ENCODE measurements around the gene MAPK1.

Gene MAPK1

GRCh38 chr22:21780259-21780658 lies 87.2 kb downstream of the MAPK1 start:
- DNase-seq, result no peak

GRCh38 chr22:21779444-21779843 lies 88.0 kb downstream of the MAPK1 start:
- DNase-seq, result no peak

GRCh38 chr22:21778705-21779363 lies 88.6 kb downstream of the MAPK1 start:
- peak; percentile 41 for DNase-seq

GRCh38 chr22:21771631-21771976 lies 95.8 kb downstream of the MAPK1 start:
- no peak for DNase-seq

GRCh38 chr22:21768435-21768834 lies 99.0 kb downstream of the MAPK1 start:
- no peak for DNase-seq

- DNase-seq, result peak; percentile 31
Observed at GRCh38 chr22:21766691-21767462, 100.6 kb downstream of the MAPK1 start.

- no peak for DNase-seq
Observed at GRCh38 chr22:21765909-21766529, 101.4 kb downstream of the MAPK1 start.

- DNase-seq, result no peak
Observed at GRCh38 chr22:21764038-21764804, 103.2 kb downstream of the MAPK1 start.

GRCh38 chr22:21762712-21763581 lies 104.5 kb downstream of the MAPK1 start:
- no peak for DNase-seq

- no peak for DNase-seq
Observed at GRCh38 chr22:21761994-21762680, 105.3 kb downstream of the MAPK1 start.

- no peak for DNase-seq
Observed at GRCh38 chr22:21761086-21761485, 106.4 kb downstream of the MAPK1 start.

GRCh38 chr22:21760640-21761039 lies 106.8 kb downstream of the MAPK1 start:
- DNase-seq, result no peak

- no peak for DNase-seq
Observed at GRCh38 chr22:21759646-21760376, 107.6 kb downstream of the MAPK1 start.

GRCh38 chr22:21759093-21759492 lies 108.4 kb downstream of the MAPK1 start:
- DNase-seq, result no peak

- DNase-seq, result no peak
Observed at GRCh38 chr22:21758091-21758864, 109.2 kb downstream of the MAPK1 start.

GRCh38 chr22:21755851-21756284 lies 111.6 kb downstream of the MAPK1 start:
- DNase-seq, result peak; percentile 64

GRCh38 chr22:21754523-21754922 lies 112.9 kb downstream of the MAPK1 start:
- DNase-seq, result peak; percentile 96

- peak; percentile 67 for DNase-seq
Observed at GRCh38 chr22:21753374-21754111, 113.9 kb downstream of the MAPK1 start.

- no peak for DNase-seq
Observed at GRCh38 chr22:21752276-21752675, 115.2 kb downstream of the MAPK1 start.

Measured in hematopoietic multipotent progenitor cell treated with erythropoietin and hydrocortisone succinate and interleukin-3 and kit ligand, for 4 days (in vitro differentiated cells).